Left lung (tissue), 10 donors: ENCODE results near the gene DAB1. TPM values are rescaled to one million over a fixed set of nuclear protein-coding genes. Genes with fewer than 3 reads are reported as not detected.

Experiments used
- ATAC-seq: fragments of 200-7000 bp; cut with Tn5 transposase; one replicate; pipeline ENCODE4 v1.9.1; 2020; ENCODE audit warnings: moderate library complexity
- DNase-seq, 4 donors: peaks; one replicate each; pipeline ENCODE4 v3.0.0-alpha.2; 2013 to 2020
- H3K27ac ChIP-seq, 2 donors: fragments of 200-600 bp; sonication (generic) in 1 of 2; one replicate each; pipeline versions ENCODE4 v1.5.0 to v1.8.0; 2020 to 2021
- H3K27me3 ChIP-seq, 2 donors: fragments of 200-600 bp; sonication (generic) in 1 of 2; one replicate each; pipeline versions ENCODE4 v1.5.0 to v1.8.0; 2020 to 2021
- H3K36me3 ChIP-seq, 2 donors: fragments of 200-600 bp; sonication (generic) in 1 of 2; one replicate each; pipeline versions ENCODE4 v1.5.0 to v1.8.0; 2020 to 2021
- H3K4me1 ChIP-seq, 2 donors: fragments of 200-600 bp; one replicate each; pipeline ENCODE4 v1.8.0; 2021
- H3K4me3 ChIP-seq, 2 donors: fragments of 200-600 bp; sonication (generic) in 1 of 2; one replicate each; pipeline versions ENCODE4 v1.5.0 to v1.8.0; 2020 to 2021; ENCODE audit warnings: mild to moderate bottlenecking in 1 of 2
- H3K9me3 ChIP-seq, 2 donors: fragments of 200-600 bp; sonication (generic) in 1 of 2; one replicate each; pipeline versions ENCODE4 v1.5.0 to v1.8.0; 2020 to 2021
- intact Hi-C, 2 donors: fragments of 100-400 bp; cut with DNase I; formaldehyde crosslinking; loops; one replicate each; pipeline versions ENCODE4 v1.11.2 to v1.14.2; 2022
- polyA plus RNA-seq, 6 donors: library from polyadenylated mRNA; unstranded; fragments of 120-200 nt; gene quantifications; one replicate each; pipeline ENCODE4 v1.2.1, GENCODE V29; 2013; ENCODE audit not compliant: insufficient read length in 6 of 6
- total RNA-seq, 2 donors: library from RNA; stranded (reverse); fragmentation: NEBNext Ultra II Directional; extraction: Animal tissue kit (Norgen Biotek cat#: 25700); gene quantifications; one replicate each; pipeline ENCODE4 v1.2.1, GENCODE V29; 2021
- TF ChIP-seq, protein P1 (sequence below), 2 donors: fragments of 200-600 bp; sonication (generic) in 1 of 2; IDR thresholded peaks; one replicate each; pipeline versions ENCODE4 v1.5.0 to v1.8.0; 2021; ENCODE audit warnings: antibody characterized with exemption in 2 of 2
- donor health status: DM: no; HTN: yes; CAD: no.
- donor health status: DM: no; HTN: no; CAD: no.

Gene DAB1
- total and polyA plus RNA-seq, 8 donors = 0.17 to 1.7 (median 1.1) TPM

DNA sequence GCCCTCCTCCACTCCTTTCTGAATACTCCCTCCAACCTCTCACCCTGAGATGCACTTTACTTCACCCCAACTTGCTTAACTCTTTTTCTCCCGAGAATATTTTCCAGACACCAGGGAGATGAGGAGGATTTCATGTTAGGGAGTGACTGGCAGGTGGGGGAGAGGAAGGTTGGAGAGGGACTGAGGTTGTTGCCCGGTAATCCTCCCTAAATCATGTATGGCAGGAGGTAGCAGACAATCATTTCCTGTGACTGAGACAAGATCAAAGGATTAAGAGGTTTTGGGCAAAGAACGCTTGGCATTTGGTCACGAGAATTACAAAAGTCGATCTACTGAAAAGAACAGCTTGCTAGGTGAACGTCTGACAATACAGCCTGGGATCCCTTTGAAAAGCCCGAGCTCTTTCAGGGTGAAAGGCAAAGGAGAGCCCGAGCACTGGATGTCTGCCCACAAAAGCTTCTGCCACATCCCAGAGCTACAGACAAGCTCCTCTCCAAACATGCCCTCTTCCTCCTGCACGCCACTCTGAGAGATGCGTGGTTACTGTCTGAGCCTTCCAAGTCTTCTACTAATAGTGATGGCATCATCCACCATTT is 154.1 kb downstream of the DAB1 start:
- Histone ChIP-seq H3K4me1 (no peaks in the 10 kb centered on the region), H3K27ac (no peak overlapping the region), H3K4me3 (no peak overlapping the region), H3K36me3 (no peaks in the 10 kb centered on the region), H3K9me3 (no peaks in the 10 kb centered on the region), H3K27me3 (no peaks in the 10 kb centered on the region)
- TF ChIP-seq, protein P1, sequence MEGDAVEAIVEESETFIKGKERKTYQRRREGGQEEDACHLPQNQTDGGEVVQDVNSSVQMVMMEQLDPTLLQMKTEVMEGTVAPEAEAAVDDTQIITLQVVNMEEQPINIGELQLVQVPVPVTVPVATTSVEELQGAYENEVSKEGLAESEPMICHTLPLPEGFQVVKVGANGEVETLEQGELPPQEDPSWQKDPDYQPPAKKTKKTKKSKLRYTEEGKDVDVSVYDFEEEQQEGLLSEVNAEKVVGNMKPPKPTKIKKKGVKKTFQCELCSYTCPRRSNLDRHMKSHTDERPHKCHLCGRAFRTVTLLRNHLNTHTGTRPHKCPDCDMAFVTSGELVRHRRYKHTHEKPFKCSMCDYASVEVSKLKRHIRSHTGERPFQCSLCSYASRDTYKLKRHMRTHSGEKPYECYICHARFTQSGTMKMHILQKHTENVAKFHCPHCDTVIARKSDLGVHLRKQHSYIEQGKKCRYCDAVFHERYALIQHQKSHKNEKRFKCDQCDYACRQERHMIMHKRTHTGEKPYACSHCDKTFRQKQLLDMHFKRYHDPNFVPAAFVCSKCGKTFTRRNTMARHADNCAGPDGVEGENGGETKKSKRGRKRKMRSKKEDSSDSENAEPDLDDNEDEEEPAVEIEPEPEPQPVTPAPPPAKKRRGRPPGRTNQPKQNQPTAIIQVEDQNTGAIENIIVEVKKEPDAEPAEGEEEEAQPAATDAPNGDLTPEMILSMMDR (IDR thresholded peaks at IDR 0.05) = no peak
- intact Hi-C loops = no loop called here
- DNase-seq = no peak
- ATAC-seq = no peak

DNA sequence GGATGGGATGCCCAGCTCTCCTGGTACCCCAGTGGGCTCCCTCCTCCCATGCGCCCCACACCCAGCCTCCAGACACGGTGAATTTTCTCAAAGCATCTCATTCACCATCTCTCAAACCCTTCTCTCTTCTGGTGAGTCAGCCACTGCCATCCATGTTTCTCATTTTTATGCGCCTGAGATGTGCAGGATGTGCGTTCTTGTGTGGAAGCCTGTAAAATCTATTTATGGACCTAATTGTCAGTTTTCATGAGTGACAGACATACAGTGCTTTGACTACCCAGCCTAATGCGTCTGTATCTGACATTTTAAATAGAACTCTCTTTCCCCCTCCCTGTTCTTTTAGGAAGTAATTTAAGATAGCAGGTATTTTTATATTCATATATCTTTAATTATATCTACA is 158.8 kb downstream of the DAB1 start:
- no peak for ATAC-seq
- intact Hi-C loops = no loop called here
- Histone ChIP-seq H3K36me3 (no peaks in the 10 kb centered on the region), H3K27me3 (no peaks in the 10 kb centered on the region), H3K4me3 (no peak overlapping the region), H3K4me1 (no peaks in the 10 kb centered on the region), H3K9me3 (no peaks in the 10 kb centered on the region), H3K27ac (no peak overlapping the region)
- DNase-seq = no peak
- TF ChIP-seq, protein P1 (IDR thresholded peaks at IDR 0.05) = no peak

DNA sequence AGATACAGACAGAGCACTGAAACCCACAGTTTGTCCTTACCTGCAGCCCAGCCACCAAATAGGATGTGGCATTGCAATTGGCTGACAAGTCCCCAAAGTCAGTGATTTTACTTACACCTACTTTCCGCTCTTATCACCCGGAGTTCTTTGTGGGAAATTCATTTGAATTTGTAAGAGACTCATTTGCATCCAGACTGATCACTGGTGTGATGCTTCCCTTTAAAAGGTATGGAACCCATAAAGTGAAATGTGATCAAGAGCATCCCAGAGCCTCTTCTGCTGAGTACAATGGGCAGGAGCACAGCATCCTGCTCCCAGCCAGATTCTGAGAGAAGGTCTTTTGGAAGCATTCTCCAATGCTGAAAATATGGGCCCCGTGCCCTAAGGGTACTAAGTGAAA is 161.4 kb downstream of the DAB1 start:
- Histone ChIP-seq H3K36me3 (no peaks in the 10 kb centered on the region), H3K4me3 (no peak overlapping the region), H3K27me3 (no peaks in the 10 kb centered on the region), H3K4me1 (no peaks in the 10 kb centered on the region), H3K27ac (no peak overlapping the region), H3K9me3 (peaks cover 0 to 4% of the 10 kb centered on the region in 2 donors)
- TF ChIP-seq, protein P1 (IDR thresholded peaks at IDR 0.05) = no peak
- DNase-seq = no peak
- intact Hi-C loops = no loop called here
- no peak for ATAC-seq

DNA sequence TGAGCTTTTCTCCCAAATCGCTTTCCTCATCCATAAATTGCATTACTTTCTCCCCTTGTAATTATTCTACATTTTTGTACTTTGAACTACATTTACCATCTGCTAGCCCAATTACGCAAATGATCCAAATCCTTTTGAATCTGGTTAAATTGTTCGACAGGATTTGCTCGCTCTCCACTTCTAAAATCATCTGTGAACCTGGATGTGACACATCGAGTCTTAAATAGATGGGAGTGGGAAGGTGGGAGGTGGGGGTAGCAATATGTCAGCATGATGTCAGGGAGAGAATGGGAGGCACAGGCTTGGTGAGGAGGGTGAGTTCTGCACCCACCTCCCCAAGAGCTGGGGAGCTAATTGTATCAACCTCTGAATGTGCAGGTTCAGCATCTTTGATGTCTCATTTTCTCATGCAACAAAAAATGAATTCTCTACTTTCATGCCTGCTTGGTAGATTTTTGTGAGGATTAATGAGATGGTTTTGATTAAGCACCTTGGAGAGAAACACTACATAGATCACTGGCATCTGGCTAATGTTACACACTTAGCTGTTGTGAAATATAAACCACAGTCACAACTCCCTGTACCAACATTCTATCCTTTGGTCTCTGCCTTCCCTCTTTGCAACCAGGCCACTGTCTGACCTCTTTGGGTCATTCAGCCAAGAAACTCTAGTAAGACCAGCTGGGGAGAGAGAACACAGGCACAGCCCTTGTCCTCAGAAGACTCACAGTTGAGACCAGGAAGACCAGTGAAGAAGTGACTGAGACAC is 165.1 kb downstream of the DAB1 start:
- no peaks in the 10 kb centered on the region for H3K4me1 ChIP-seq
- H3K36me3 ChIP-seq = no peaks in the 10 kb centered on the region
- intact Hi-C loops = no loop called here
- H3K4me3 ChIP-seq = no peak overlapping the region
- peaks cover 0 to 6% of the 10 kb centered on the region in 2 donors for H3K9me3 ChIP-seq
- TF ChIP-seq, protein P1 (IDR thresholded peaks at IDR 0.05) = no peak
- DNase-seq = no peak
- no peak overlapping the region for H3K27ac ChIP-seq
- ATAC-seq = no peak
- no peaks in the 10 kb centered on the region for H3K27me3 ChIP-seq

DNA sequence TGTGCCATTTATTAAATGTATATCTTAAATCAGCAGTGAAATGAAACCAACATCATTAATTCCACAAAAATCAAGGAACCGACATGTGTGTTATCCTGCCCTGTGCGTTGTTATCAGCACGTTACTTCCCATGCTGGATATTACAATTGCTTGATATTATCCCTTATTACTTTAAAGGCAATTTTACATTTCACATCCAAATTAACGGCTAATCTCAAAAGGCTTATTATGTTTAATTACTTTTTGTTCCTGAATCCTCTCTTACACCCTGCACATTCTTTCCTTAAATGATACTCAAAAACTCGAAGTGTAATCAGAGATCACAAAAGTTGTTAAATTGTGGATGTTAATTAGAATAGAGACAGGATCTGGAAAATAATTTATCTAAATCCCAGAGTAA is 167.9 kb downstream of the DAB1 start:
- no peak for ATAC-seq
- Histone ChIP-seq H3K9me3 (peaks cover 0 to 6% of the 10 kb centered on the region in 2 donors), H3K27me3 (no peaks in the 10 kb centered on the region), H3K4me3 (no peak overlapping the region), H3K27ac (no peak overlapping the region), H3K36me3 (no peaks in the 10 kb centered on the region), H3K4me1 (no peaks in the 10 kb centered on the region)
- no peak for DNase-seq
- intact Hi-C loops = no loop called here
- TF ChIP-seq, protein P1 (IDR thresholded peaks at IDR 0.05) = no peak
